Spleen (tissue), 11 donors: Measurements from ENCODE around the gene ARFGEF3. TPM values are rescaled to one million over a fixed set of nuclear protein-coding genes. Genes with fewer than 3 reads are reported as not detected.

Source experiments
- DNase-seq: peaks from one replicate; pipeline ENCODE4 v3.0.0-alpha.2; 2020
- H3K27ac ChIP-seq, 8 donors: fragments of 200-600 bp; sonication (generic) in 7 of 8; 1 replicate in 4 of 8; 2 replicates in 4 of 8; pipeline versions ENCODE4 v1.5.0 to v1.8.0; 2016 to 2021; ENCODE audit warnings: inconsistent platforms in 4 of 8, mild to moderate bottlenecking in 4 of 8, moderate library complexity in 1 of 8
- H3K27me3 ChIP-seq, 7 donors: fragments of 200-600 bp; sonication (generic) in 6 of 7; replicated peaks in 1 of 7; 1 replicate in 4 of 7; 2 replicates in 3 of 7; pipeline versions ENCODE4 v1.5.0 to v1.8.0; 2016 to 2021; ENCODE audit warnings: inconsistent platforms in 3 of 7, mild to moderate bottlenecking in 1 of 7
- H3K36me3 ChIP-seq, 6 donors: fragments of 200-600 bp; sonication (generic) in 5 of 6; 1 replicate in 4 of 6; 2 replicates in 2 of 6; pipeline versions ENCODE4 v1.5.0 to v1.8.0; 2016 to 2021; ENCODE audit warnings: inconsistent platforms in 2 of 6
- H3K4me1 ChIP-seq, 6 donors: fragments of 200-600 bp; sonication (generic) in 5 of 6; 1 replicate in 3 of 6; 2 replicates in 3 of 6; pipeline versions ENCODE4 v1.5.0 to v1.8.0; 2016 to 2021; ENCODE audit warnings: inconsistent platforms in 3 of 6
- H3K4me3 ChIP-seq, 8 donors: fragments of 200-600 bp; sonication (generic) in 7 of 8; 1 replicate in 4 of 8; 2 replicates in 4 of 8; pipeline versions ENCODE4 v1.5.0 to v1.8.0; 2016 to 2021; ENCODE audit warnings: inconsistent platforms in 4 of 8, mild to moderate bottlenecking in 4 of 8, moderate library complexity in 2 of 8
- H3K9me3 ChIP-seq, 8 donors: fragments of 200-600 bp; sonication (generic) in 7 of 8; 1 replicate in 4 of 8; 2 replicates in 4 of 8; pipeline versions ENCODE4 v1.5.0 to v1.8.0; 2016 to 2021; ENCODE audit warnings: inconsistent platforms in 4 of 8
- CTCF ChIP-seq, 11 experiments: fragments of 200-600 bp in 7 of 11; fragments of 450-650 bp in 4 of 11; sonication (generic) in 4 of 11; IDR thresholded peaks in 8 of 11; conservative IDR thresholded peaks in 3 of 11; 1 replicate in 7 of 11; 2 replicates in 4 of 11; pipeline versions ENCODE4 v1.4.0 to v1.8.0; 2016 to 2021; ENCODE audit warnings: antibody characterized with exemption in 11 of 11, inconsistent platforms in 4 of 11, mild to moderate bottlenecking in 1 of 11
- POLR2A ChIP-seq, 3 donors: fragments of 450-650 bp; IDR thresholded peaks; one replicate each; pipeline ENCODE4 v1.5.1; 2017; ENCODE audit warnings: antibody characterized with exemption in 3 of 3, mild to moderate bottlenecking in 1 of 3
- POLR2AphosphoS5 ChIP-seq, 3 donors: sonication (generic); formaldehyde crosslinking; IDR thresholded peaks; one replicate each; pipeline ENCODE4 v1.5.1; 2017; ENCODE audit warnings: antibody characterized with exemption in 3 of 3
- WGBS, 5 donors: extraction: QIAGEN DNeasy Blood & Tissue Kit in 3 of 5; methylation state at CpG; one replicate each; pipeline versions ENCODE4 v1.1.5 to v1.1.7; 2013 to 2018; 5-methylcytosine and 5-hydroxymethylcytosine counted together
- intact Hi-C: fragments of 100-400 bp; cut with DNase I; formaldehyde crosslinking; loops from one replicate; pipeline ENCODE4 v1.15.0; 2023; ENCODE audit warnings: low total_unique reads
- polyA plus RNA-seq, 3 donors: library from polyadenylated mRNA; stranded (reverse); fragments of 200-250 nt; gene quantifications; one replicate each; pipeline ENCODE4 v1.2.1, GENCODE V29; 2013
- total RNA-seq, 7 donors: library from RNA; depleted of rRNA in 3 of 7; stranded (reverse); fragments of >200 nt in 3 of 7; fragmentation: NEBNext Ultra II Directional in 4 of 7; extraction: Animal tissue kit (Norgen Biotek cat#: 25700) in 4 of 7; gene quantifications; one replicate each; pipeline versions ENCODE4 v1.1.0 to v1.2.1, GENCODE V29; 2016 to 2021
- donor health status: healthy with polysubstance abuse.
- donor health status: DM: no; HTN: no; CAD: no; lungs with moderate emphysema.
- donor health status: DM: no; HTN: no; CAD: no.
- donor health status: Bipolar disorder and iron deficiency.
- donor health status: healthy.
- donor health status: DM: no; HTN: no; CAD: no.
- donor health status: DM: yes; HTN: yes; CAD: no.

Gene ARFGEF3
- total and polyA plus RNA-seq, 10 donors, result 0.09 to 3.1 (median 1.7) TPM

DNA sequence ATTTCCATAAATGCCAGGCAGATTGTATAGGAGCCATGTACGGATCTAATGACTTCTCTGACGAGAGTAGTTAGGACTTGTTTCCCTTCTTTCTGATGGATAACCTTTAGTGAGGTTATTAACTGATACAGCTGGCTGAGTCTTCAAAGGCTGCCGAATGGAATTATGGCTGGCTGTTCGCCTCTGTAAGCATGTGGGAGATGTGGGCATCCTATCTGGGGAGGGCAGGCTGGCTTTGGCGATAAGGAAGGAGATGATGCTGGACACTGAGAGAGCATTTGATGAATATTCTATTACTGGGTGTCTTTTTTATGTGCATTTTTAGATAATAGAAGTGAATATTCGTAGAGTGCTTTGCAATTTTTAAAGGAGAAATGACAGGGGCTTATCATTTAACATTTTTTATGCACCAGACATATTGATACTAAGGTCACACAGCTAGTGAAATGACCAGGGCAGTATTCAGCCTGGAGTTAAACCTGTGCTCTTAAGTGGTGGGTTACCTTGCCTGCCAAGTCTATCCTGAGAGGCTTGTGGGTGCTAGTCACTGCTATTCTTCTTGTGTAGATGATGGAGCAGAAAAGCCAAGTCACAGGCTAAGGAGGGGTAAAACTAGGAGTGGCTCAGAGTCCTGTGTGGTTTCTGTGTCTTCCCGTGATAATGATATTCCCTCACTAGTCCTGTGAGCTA, 53.5 kb downstream of the ARFGEF3 start:
- no peak overlapping the region for H3K4me3 ChIP-seq
- H3K36me3 ChIP-seq, result no peaks in the 10 kb centered on the region
- H3K4me1 ChIP-seq, result no peaks in the 10 kb centered on the region
- intact Hi-C loops, result no loop called here
- H3K9me3 ChIP-seq, result no peaks in the 10 kb centered on the region
- no peak overlapping the region for H3K27ac ChIP-seq
- peaks cover 0 to 5% (median 0%) of the 10 kb centered on the region in 7 donors for H3K27me3 ChIP-seq
- no peak for TF ChIP-seq POLR2A (IDR thresholded peaks at IDR 0.05)
- TF ChIP-seq CTCF (IDR thresholded peaks at IDR 0.05 in 8 of 11, conservative IDR thresholded peaks at IDR 0.05 in 3 of 11), result no peak
- TF ChIP-seq POLR2AphosphoS5 (IDR thresholded peaks at IDR 0.05), result no peak
- WGBS, 5 donors, result 72 to 86% (median 79%) methylated on average over 7 of the region's 7 CpGs
- DNase-seq, result no peak

GRCh38 chr6:138218449-138218848, 56.7 kb downstream of the ARFGEF3 start, which contains the start of gene PBOV1:
Gene PBOV1 (minus strand): TSS chr6:138218491. CDS start chr6:138218395, 96 bp downstream.
- Histone ChIP-seq H3K27me3 (peaks cover 0 to 5% (median 0%) of the 10 kb centered on the region in 7 donors), H3K36me3 (no peaks in the 10 kb centered on the region), H3K27ac (no peak within 1 kb of the TSS), H3K4me1 (no peaks in the 10 kb centered on the region), H3K9me3 (no peaks in the 10 kb centered on the region), H3K4me3 (no peak within 1 kb of the TSS)
- DNase-seq, result no peak
- 62 to 83% (median 78%) methylated on average over 2 of the region's 2 CpGs for WGBS, 5 donors
- TF ChIP-seq POLR2AphosphoS5 (IDR thresholded peaks at IDR 0.05) (no peak), POLR2A (IDR thresholded peaks at IDR 0.05) (no peak), CTCF (IDR thresholded peaks at IDR 0.05 in 8 of 11, conservative IDR thresholded peaks at IDR 0.05 in 3 of 11) (no peak)
- intact Hi-C loops, result no loop called here

DNA sequence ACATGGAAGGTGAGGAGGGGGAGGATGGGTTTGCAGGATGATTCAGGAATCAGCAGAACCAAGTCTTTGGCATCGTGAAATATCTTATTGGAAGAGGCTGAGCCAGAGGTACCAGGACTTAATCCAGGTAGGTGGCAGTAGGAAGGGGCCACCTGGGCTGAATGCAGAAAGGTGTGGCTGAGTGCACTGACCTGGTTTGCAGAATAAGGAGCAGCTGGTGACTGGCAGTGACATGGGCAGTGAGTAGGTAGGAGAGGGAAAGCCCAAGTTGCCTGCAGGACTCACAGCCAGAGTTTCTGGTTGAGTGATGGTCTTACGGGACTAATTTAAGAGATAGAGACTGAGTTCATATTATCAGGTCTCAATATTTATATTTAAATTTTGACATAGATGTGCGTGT, 57.7 kb downstream of the ARFGEF3 start:
- peaks cover 0 to 5% (median 0%) of the 10 kb centered on the region in 7 donors for H3K27me3 ChIP-seq
- WGBS, 5 donors, result 86 to 95% (median 91%) methylated on average over 3 of the region's 3 CpGs
- no peak overlapping the region for H3K4me3 ChIP-seq
- H3K4me1 ChIP-seq, result no peaks in the 10 kb centered on the region
- no peaks in the 10 kb centered on the region for H3K9me3 ChIP-seq
- TF ChIP-seq CTCF (IDR thresholded peaks at IDR 0.05 in 8 of 11, conservative IDR thresholded peaks at IDR 0.05 in 3 of 11) (no peak), POLR2A (IDR thresholded peaks at IDR 0.05) (no peak), POLR2AphosphoS5 (IDR thresholded peaks at IDR 0.05) (no peak)
- intact Hi-C loops, result no loop called here
- no peak for DNase-seq
- no peaks in the 10 kb centered on the region for H3K36me3 ChIP-seq
- H3K27ac ChIP-seq, result no peak overlapping the region

DNA sequence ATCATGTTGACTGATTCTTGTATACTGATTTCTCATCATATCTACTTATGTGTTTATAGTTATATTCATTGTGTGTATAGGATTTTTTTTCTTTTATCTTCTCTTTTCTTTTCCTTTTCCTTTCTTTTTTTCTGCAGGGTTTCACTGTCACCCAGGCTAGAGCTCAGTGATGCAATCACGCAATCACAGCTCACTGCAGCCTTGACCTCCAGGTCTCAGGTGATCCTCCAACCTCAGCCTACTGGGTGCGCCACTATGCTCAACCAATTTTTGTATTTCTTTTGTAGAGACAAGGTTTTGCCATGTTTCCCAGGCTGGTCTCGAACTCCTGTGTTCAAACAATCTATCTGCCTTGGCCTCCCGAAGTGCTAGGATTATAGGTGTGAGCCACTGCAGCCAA, 58.2 kb downstream of the ARFGEF3 start:
- DNase-seq, result no peak
- intact Hi-C loops, result no loop called here
- no peaks in the 10 kb centered on the region for H3K9me3 ChIP-seq
- 85 to 94% (median 92%) methylated on average over 4 of the region's 4 CpGs for WGBS, 5 donors
- no peaks in the 10 kb centered on the region for H3K36me3 ChIP-seq
- no peaks in the 10 kb centered on the region for H3K4me1 ChIP-seq
- H3K4me3 ChIP-seq, result no peak overlapping the region
- H3K27ac ChIP-seq, result no peak overlapping the region
- H3K27me3 ChIP-seq, result peaks cover 0 to 5% (median 0%) of the 10 kb centered on the region in 7 donors
- no peak for TF ChIP-seq POLR2AphosphoS5 (IDR thresholded peaks at IDR 0.05)
- no peak for TF ChIP-seq POLR2A (IDR thresholded peaks at IDR 0.05)
- TF ChIP-seq CTCF (IDR thresholded peaks at IDR 0.05 in 8 of 11, conservative IDR thresholded peaks at IDR 0.05 in 3 of 11), result no peak
